GM13976 (cell line): Measurements from ENCODE around the gene ASH1L.

Experiments
- DNase-seq: peaks from one replicate; pipeline ENCODE4 v3.0.0; 2012; ENCODE audit warnings: low spot score
- in situ Hi-C: fragments of 300-500 bp; cut with MboI; formaldehyde crosslinking; loops from one replicate; pipeline ENCODE4 v1.12.0; 2022; ENCODE audit warnings: low sequenced_read_pairs, mixed read lengths, inconsistent platforms; ENCODE audit not compliant: unreplicated experiment
- TF ChIP-seq, protein P1 (sequence below): IDR thresholded peaks from 2 replicates; pipeline ENCODE4 v1.5.1; 2012; ENCODE audit warnings: borderline replicate concordance, mild to moderate bottlenecking; ENCODE audit not compliant: insufficient read depth; ENCODE audit errors: extremely low read depth, missing control alignments, control extremely low read depth

The ASH1L gene

DNA sequence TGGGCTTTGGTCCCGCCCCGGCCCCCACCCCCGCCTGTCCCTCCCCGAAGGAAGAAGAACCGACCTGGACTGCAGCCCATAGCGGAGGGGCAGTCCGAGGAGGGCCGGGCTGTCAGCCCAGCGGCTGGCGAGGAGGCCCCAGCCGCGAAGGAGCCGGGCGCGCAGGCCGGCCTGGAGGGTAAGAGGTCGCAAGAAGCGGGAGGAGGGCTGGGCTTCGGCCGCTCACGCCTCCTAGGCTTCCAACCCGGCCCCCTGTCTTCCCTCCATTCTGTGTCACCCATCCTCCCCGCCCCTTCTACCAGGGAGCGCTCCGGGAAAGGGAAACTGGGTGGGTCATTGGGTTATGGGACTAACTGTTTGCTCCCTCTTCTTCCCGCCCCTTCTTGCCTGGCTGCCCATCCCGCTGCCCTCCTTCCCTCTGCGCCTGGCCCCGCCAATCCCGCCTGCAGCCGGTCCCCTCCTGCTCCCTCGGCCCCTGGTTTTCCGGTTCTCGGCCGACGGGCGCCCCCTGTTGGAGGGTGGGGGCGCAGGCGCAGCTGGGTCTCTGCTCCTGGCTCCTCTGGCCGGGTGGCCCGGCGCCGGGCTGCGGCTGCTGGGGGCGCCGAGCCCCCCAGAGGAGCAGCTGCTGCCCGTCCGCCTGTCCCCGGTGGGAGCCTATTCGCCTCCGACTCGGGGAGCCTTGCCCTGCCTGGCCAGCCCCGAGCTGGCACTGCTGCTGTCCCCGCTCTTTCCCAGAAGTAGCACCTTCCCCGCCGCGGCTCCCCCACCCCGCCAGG is 239.5 kb downstream of the ASH1L start:
- TF ChIP-seq, protein P1, sequence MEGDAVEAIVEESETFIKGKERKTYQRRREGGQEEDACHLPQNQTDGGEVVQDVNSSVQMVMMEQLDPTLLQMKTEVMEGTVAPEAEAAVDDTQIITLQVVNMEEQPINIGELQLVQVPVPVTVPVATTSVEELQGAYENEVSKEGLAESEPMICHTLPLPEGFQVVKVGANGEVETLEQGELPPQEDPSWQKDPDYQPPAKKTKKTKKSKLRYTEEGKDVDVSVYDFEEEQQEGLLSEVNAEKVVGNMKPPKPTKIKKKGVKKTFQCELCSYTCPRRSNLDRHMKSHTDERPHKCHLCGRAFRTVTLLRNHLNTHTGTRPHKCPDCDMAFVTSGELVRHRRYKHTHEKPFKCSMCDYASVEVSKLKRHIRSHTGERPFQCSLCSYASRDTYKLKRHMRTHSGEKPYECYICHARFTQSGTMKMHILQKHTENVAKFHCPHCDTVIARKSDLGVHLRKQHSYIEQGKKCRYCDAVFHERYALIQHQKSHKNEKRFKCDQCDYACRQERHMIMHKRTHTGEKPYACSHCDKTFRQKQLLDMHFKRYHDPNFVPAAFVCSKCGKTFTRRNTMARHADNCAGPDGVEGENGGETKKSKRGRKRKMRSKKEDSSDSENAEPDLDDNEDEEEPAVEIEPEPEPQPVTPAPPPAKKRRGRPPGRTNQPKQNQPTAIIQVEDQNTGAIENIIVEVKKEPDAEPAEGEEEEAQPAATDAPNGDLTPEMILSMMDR, result peak; percentile 94
- peak; percentile 90 for DNase-seq
- in situ Hi-C loops, result no loop called here

DNA sequence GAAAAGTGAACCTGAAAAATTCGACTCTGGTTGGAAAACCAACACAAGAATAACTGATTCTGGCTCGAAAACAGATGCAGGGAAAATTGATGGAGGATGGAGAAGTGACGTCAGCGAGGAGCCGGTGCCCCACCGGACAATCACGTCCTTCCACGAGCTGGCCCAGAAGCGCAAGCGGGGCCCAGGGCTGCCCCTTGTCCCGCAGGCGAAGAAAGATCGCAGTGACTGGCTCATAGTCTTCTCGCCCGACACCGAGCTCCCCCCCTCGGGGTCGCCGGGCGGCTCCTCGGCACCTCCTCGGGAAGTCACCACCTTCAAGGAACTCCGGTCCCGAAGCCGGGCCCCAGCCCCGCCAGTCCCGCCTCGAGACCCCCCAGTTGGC is 240.0 kb downstream of the ASH1L start:
- DNase-seq, result peak; percentile 57
- TF ChIP-seq, protein P1, result no peak
- in situ Hi-C loops, result no loop called here

DNA sequence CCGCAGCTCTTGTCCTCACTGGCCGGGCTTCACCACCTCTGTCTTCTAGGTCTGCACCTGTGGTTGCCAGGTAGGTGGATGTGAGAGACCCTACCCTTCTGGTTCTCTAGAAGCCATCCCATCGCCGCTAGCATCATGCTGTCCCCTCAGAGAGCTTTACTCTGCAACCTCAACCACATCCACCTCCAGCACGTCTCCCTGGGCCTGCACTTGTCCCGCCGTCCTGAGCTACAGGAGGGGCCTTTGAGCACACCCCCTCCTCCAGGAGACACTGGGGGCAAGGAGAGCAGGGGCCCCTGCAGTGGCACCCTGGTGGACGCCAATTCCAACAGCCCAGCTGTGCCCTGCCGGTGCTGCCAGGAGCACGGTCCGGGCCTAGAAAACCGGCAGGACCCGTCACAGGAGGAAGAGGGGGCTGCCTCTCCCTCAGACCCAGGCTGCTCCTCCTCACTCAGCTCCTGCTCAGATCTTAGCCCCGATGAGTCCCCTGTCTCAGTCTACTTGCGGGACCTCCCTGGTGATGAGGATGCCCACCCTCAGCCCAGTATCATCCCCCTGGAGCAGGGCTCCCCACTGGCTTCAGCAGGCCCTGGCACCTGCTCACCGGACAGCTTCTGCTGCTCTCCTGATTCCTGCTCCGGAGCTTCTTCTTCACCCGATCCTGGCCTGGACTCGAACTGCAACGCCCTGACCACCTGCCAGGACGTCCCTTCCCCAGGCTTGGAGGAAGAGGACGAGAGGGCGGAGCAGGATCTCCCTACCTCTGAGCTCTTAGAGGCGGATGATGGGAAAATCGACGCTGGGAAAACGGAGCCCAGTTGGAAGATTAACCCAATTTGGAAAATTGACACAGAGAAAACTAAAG is 240.7 kb downstream of the ASH1L start:
- no peak for DNase-seq
- in situ Hi-C loops, result no loop called here
- TF ChIP-seq, protein P1, result no peak

DNA sequence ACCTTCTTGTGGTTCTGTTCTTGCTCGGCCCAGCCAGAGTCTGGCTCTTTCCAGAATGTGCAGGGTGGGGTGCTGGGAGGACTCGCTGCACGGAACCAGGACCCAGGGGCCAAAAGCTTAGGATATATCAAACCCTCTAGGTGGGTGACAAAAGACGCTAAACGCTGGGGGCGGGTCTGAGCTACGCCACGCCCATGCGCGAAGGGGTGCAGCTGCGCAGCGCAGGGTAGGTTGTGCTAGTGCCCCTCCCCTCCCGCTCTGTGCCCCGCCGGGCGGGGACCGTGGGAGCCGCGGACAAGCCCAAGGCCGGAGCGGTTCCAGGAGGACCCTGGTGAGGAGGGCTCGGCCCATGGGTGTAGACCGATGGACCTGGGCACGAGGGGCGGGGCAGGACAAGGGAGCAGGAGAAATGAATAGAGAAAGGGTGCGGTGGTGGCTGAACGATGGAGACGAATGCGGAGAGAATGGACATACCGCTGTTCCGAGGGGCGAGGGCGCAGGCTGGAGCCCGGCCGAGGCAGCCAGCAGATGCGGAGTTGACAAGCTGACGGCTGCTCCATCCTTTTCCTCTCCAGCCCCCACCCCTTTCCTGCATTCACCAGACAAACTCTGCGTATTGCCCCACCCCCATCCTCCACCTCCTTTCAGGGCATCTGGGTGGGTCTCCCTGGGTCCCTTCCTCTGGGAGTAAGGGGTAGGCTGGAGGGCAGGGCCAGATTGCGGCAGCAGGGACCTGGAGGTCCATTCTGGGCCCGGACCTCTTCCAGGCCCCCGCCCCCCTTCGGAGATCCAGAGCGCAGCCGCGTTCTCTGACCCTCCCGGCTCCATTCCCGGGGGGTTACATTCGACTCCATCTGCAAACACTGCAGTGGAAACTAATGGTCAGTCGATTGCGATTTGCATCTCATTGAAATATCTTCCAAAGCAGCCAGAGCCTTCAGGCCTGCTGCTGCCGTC is 241.7 kb downstream of the ASH1L start, which contains the start of gene RUSC1:
RUSC1 (plus strand) TSS at position 234 of the 957 bp plus-strand sequence. CDS start 880 bp downstream, outside the sequence.
- in situ Hi-C loops, result no loop called here
- TF ChIP-seq, protein P1, result no peak
- peak; percentile 83 for DNase-seq

DNA sequence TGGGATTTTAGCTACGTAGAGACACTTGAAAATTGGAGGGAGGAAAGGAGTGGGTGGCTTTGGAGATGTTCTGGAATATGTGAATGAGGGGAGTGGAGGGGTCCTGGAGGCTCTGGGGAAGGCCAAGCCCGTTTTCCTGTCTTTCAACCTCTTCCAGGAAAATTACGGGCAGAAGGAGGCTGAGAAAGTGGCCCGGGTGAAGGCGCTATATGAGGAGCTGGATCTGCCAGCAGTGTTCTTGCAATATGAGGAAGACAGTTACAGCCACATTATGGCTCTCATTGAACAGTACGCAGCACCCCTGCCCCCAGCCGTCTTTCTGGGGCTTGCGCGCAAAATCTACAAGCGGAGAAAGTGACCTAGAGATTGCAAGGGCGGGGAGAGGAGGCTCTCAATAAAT is 242.4 kb downstream of the ASH1L start:
- TF ChIP-seq, protein P1, result no peak
- DNase-seq, result no peak
- in situ Hi-C loops, result no loop called here

DNA sequence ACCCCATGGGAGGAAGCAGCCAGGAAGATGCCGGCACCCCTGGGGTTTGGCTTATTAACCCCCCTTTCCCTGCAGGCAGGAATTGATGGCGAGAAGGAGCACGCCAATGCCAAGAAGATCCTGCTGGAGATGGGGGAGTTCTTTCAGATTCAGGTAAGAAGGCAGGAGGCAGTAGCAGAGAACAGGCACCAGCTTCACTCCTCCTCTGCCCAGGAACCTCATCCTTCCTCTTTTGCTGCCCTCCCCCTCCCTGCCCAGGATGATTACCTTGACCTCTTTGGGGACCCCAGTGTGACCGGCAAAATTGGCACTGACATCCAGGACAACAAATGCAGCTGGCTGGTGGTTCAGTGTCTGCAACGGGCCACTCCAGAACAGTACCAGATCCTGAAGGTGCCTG is 243.1 kb downstream of the ASH1L start:
- DNase-seq, result no peak
- TF ChIP-seq, protein P1, result no peak
- in situ Hi-C loops, result no loop called here
